Measurements from ENCODE around the gene AGBL5.

The AGBL5 gene

GRCh38 chr2:27085673-27086089 is 34.2 kb downstream of the AGBL5 start (continued):
- no peak for TF ChIP-seq ZNF121 (tag by site-specific recombination; IDR thresholded peaks at IDR 0.05)
- no peak for TF ChIP-seq ZNF274 (IDR thresholded peaks at IDR 0.05; ENCODE audit: low read length)
- TF ChIP-seq ZNF274 (tag by site-specific recombination; IDR thresholded peaks at IDR 0.05; ENCODE audit: borderline replicate concordance), result no peak
- TF ChIP-seq ZNF670 (tag by site-specific recombination; IDR thresholded peaks at IDR 0.05; ENCODE audit: low read depth), result no peak
- TF ChIP-seq ZNF518A (tag by site-specific recombination; conservative IDR thresholded peaks at IDR 0.05; ENCODE audit: low read depth), result no peak
- TF ChIP-seq ZNF248 (tag by site-specific recombination; IDR thresholded peaks at IDR 0.05), result no peak
- no peak for TF ChIP-seq ZNF837 (tag by site-specific recombination; IDR thresholded peaks at IDR 0.05)
- peak; percentile 62 for TF ChIP-seq ZBTB26 (tag by site-specific recombination; optimal IDR thresholded peaks at IDR 0.05)
- TF ChIP-seq ZNF701 (tag by site-specific recombination; IDR thresholded peaks at IDR 0.05), result no peak
- TF ChIP-seq PATZ1 (tag by site-specific recombination; IDR thresholded peaks at IDR 0.05), result 0 out of 2 replicates have a peak, but pooled peaks have one; percentile 37
- no peak for TF ChIP-seq ZNF747 (tag by site-specific recombination; IDR thresholded peaks at IDR 0.05)
- TF ChIP-seq ZXDB (tag by site-specific recombination; IDR thresholded peaks at IDR 0.05), result no peak
- TF ChIP-seq INSM2 (tag by site-specific recombination; IDR thresholded peaks at IDR 0.05), result no peak
- TF ChIP-seq ZNF521 (tag by site-specific recombination; IDR thresholded peaks at IDR 0.05), result no peak
- no peak for TF ChIP-seq ZBTB44 (tag by site-specific recombination; IDR thresholded peaks at IDR 0.05)
- TF ChIP-seq ZNF514 (tag by site-specific recombination; IDR thresholded peaks at IDR 0.05), result no peak
- TF ChIP-seq KLF9 (tag by site-specific recombination; IDR thresholded peaks at IDR 0.05; ENCODE audit: low read depth), result peak; percentile 39
- TF ChIP-seq ZSCAN4 (tag by site-specific recombination; IDR thresholded peaks at IDR 0.05), result no peak
- TF ChIP-seq ZBTB10 (tag by site-specific recombination; IDR thresholded peaks at IDR 0.05), result no peak; the same call in 1 of the 2 replicates
- TF ChIP-seq BCL11B (tag by site-specific recombination; IDR thresholded peaks at IDR 0.05; ENCODE audit: low read depth), result no peak
- no peak for TF ChIP-seq ZNF549 (tag by site-specific recombination; IDR thresholded peaks at IDR 0.05)
- TF ChIP-seq SCRT1 (tag by site-specific recombination; IDR thresholded peaks at IDR 0.05; ENCODE audit: borderline replicate concordance), result no peak
- no peak for TF ChIP-seq ZNF184 (tag by site-specific recombination; IDR thresholded peaks at IDR 0.05)
- no peak for TF ChIP-seq ZNF292 (tag by site-specific recombination; IDR thresholded peaks at IDR 0.05; ENCODE audit: borderline replicate concordance, low read depth)
- TF ChIP-seq ZFP37 (tag by site-specific recombination; IDR thresholded peaks at IDR 0.05), result peak; percentile 47; the same call in 1 of the 2 replicates

All from HEK293 (cell line).